Stomach (tissue), 9 donors: ENCODE results near the gene KATNIP. TPM values are rescaled to one million over a fixed set of nuclear protein-coding genes. Genes with fewer than 3 reads are reported as not detected.

Experiments used
- DNase-seq, 2 donors: peaks; one replicate each; pipeline versions ENCODE4 v3.0.0 to v3.0.0-alpha.2; 2013 to 2019
- H3K27ac ChIP-seq, 5 donors: fragments of 200-600 bp in 4 of 5; sonication (generic) in 4 of 5; one replicate each; pipeline ENCODE4 v1.5.1; 2013 to 2019; ENCODE audit warnings: mild to moderate bottlenecking in 1 of 5, moderate library complexity in 1 of 5
- H3K27me3 ChIP-seq, 3 donors: fragments of 200-600 bp; sonication (generic); one replicate each; pipeline ENCODE4 v1.5.1; 2017 to 2019; ENCODE audit warnings: mixed run types in 1 of 3
- H3K36me3 ChIP-seq, 4 donors: fragments of 200-600 bp; sonication (generic); 1 replicate in 3 of 4; 2 replicates in 1 of 4; pipeline ENCODE4 v1.5.1; 2016 to 2019
- H3K4me1 ChIP-seq, 4 donors: fragments of 200-600 bp; sonication (generic); one replicate each; pipeline ENCODE4 v1.5.1; 2016 to 2019
- H3K4me3 ChIP-seq, 4 donors: fragments of 200-600 bp; sonication (generic) in 3 of 4; one replicate each; pipeline ENCODE4 v1.5.1; 2016 to 2019; ENCODE audit warnings: mild to moderate bottlenecking in 1 of 4
- H3K9me3 ChIP-seq, 4 donors: fragments of 200-600 bp; sonication (generic); one replicate each; pipeline ENCODE4 v1.5.1; 2016 to 2019
- CTCF ChIP-seq, 7 experiments: fragments of 450-650 bp in 4 of 7; fragments of 200-600 bp in 3 of 7; sonication (generic) in 3 of 7; IDR thresholded peaks; one replicate each; pipeline ENCODE4 v1.5.1; 2016 to 2019; ENCODE audit warnings: antibody characterized with exemption in 7 of 7, control low read depth in 2 of 7, mild to moderate bottlenecking in 1 of 7
- EP300 ChIP-seq: sonication (generic); formaldehyde crosslinking; IDR thresholded peaks from one replicate; pipeline ENCODE4 v1.6.1; 2017; ENCODE audit warnings: antibody characterized with exemption
- POLR2A ChIP-seq, 4 donors: fragments of 450-650 bp; IDR thresholded peaks; one replicate each; pipeline ENCODE4 v1.6.1; 2016; ENCODE audit warnings: antibody characterized with exemption in 4 of 4, control low read depth in 2 of 4, mild to moderate bottlenecking in 1 of 4, moderate library complexity in 1 of 4
- POLR2AphosphoS5 ChIP-seq, 3 donors: sonication (generic); formaldehyde crosslinking; IDR thresholded peaks; one replicate each; pipeline ENCODE4 v1.6.1; 2016; ENCODE audit warnings: antibody characterized with exemption in 3 of 3
- WGBS, 5 donors: extraction: QIAGEN DNeasy Blood & Tissue Kit in 3 of 5; methylation state at CpG; one replicate each; pipeline versions ENCODE4 v1.1.5 to v1.1.7; 2013 to 2018; 5-methylcytosine and 5-hydroxymethylcytosine counted together
- intact Hi-C: fragments of 100-400 bp; cut with DNase I; formaldehyde crosslinking; loops from one replicate; pipeline ENCODE4 v1.15.1; 2023; ENCODE audit warnings: low total_unique reads
- polyA plus RNA-seq, 3 donors: library from polyadenylated mRNA; stranded (reverse); fragments of 200-250 nt; gene quantifications; one replicate each; pipeline ENCODE4 v1.2.3, GENCODE V29; 2013
- total RNA-seq, 5 donors: library from RNA; depleted of rRNA; stranded (reverse); fragments of >200 nt; gene quantifications; one replicate each; pipeline versions ENCODE4 v1.1.0 to v1.2.3, GENCODE V29; 2014 to 2016
- donor health status: healthy with polysubstance abuse.
- donor health status: Bipolar disorder and iron deficiency.
- donor health status: healthy.

Gene KATNIP
- total and polyA plus RNA-seq, 8 donors, result 2.6 to 52.7 (median 34.4) TPM

DNA sequence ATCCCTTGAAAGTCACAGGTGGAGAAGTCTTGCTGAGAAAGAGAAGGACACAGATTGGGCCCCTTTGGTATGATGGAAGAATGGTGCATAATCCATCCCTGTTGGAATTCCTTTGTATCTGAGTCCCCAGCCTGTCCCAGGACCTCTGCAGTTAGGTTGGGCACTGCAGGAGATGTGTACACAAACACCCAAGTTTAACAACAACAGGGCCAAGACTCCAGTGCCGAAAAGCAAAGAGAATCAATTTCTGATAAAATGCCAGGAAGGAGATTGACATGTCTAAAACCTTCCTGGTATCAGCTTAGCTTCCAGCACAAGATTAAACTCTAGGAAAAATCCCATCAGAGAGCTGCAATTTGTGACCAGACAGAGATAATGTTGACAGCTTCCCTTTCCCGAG, 32.9 kb downstream of the KATNIP start:
- H3K36me3 ChIP-seq, result peaks cover 0 to 44% (median 30%) of the 10 kb centered on the region in 4 donors
- TF ChIP-seq POLR2A (IDR thresholded peaks at IDR 0.05), result no peak
- TF ChIP-seq POLR2AphosphoS5 (IDR thresholded peaks at IDR 0.05), result no peak
- TF ChIP-seq CTCF (IDR thresholded peaks at IDR 0.05), result no peak
- no peak for TF ChIP-seq EP300
- H3K4me1 ChIP-seq, result peaks cover 0 to 16% (median 10%) of the 10 kb centered on the region in 4 donors
- H3K4me3 ChIP-seq, result no peak overlapping the region
- intact Hi-C loops, result no loop called here
- no peak overlapping the region for H3K27ac ChIP-seq
- H3K9me3 ChIP-seq, result no peaks in the 10 kb centered on the region
- no peak for DNase-seq
- WGBS, 5 donors, result 17 to 47% (median 26%) methylated on average over 2 of the region's 2 CpGs
- H3K27me3 ChIP-seq, result no peaks in the 10 kb centered on the region

GRCh38 chr16:27583634-27584033, 33.7 kb downstream of the KATNIP start:
- no peak for TF ChIP-seq CTCF (IDR thresholded peaks at IDR 0.05)
- no peak for TF ChIP-seq POLR2A (IDR thresholded peaks at IDR 0.05)
- TF ChIP-seq EP300, result no peak
- no peak for TF ChIP-seq POLR2AphosphoS5 (IDR thresholded peaks at IDR 0.05)
- intact Hi-C loops, result no loop called here
- H3K9me3 ChIP-seq, result no peaks in the 10 kb centered on the region
- 94 to 100% (median 100%) methylated on average over 1 of the region's 1 CpG for WGBS, 5 donors
- no peak overlapping the region for H3K4me3 ChIP-seq
- H3K27me3 ChIP-seq, result no peaks in the 10 kb centered on the region
- H3K36me3 ChIP-seq, result peaks cover 0 to 44% (median 30%) of the 10 kb centered on the region in 4 donors
- DNase-seq, result no peak
- H3K27ac ChIP-seq, result no peak overlapping the region
- H3K4me1 ChIP-seq, result peaks cover 0 to 9% (median 4%) of the 10 kb centered on the region in 4 donors

DNA sequence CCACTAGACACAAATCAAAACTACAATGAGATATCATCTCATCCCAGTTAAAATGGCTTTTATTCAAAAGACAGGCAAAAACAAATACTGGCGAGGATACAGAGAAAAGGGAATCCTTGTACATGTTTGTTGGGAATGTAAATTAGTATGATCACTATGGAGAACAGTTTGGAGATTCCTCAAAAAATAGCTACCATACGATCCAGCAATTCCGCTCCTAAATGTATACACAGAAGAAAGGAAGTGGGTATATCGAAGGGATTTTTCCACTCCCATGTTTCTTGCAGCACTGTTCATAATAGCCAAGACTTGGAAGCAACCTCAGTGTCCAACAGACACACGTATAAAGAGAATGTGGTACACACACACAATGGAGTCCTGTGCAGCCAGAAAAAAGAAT, 35.3 kb downstream of the KATNIP start:
- WGBS, 5 donors, result 94 to 98% (median 97%) methylated on average over 5 of the region's 5 CpGs
- H3K4me1 ChIP-seq, result no peaks in the 10 kb centered on the region
- H3K27me3 ChIP-seq, result no peaks in the 10 kb centered on the region
- peaks cover 0 to 40% (median 25%) of the 10 kb centered on the region in 4 donors for H3K36me3 ChIP-seq
- intact Hi-C loops, result no loop called here
- H3K9me3 ChIP-seq, result peaks cover 0 to 8% (median 0%) of the 10 kb centered on the region in 4 donors
- no peak overlapping the region for H3K4me3 ChIP-seq
- no peak for TF ChIP-seq CTCF (IDR thresholded peaks at IDR 0.05)
- TF ChIP-seq POLR2A (IDR thresholded peaks at IDR 0.05), result no peak
- no peak for TF ChIP-seq EP300
- no peak for TF ChIP-seq POLR2AphosphoS5 (IDR thresholded peaks at IDR 0.05)
- H3K27ac ChIP-seq, result no peak overlapping the region
- DNase-seq, result no peak

GRCh38 chr16:27586711-27587110, 36.8 kb downstream of the KATNIP start:
- Histone ChIP-seq H3K9me3 (peaks cover 0 to 8% (median 0%) of the 10 kb centered on the region in 4 donors), H3K4me3 (no peak overlapping the region), H3K27ac (no peak overlapping the region), H3K36me3 (peaks cover 0 to 42% (median 22%) of the 10 kb centered on the region in 4 donors), H3K27me3 (no peaks in the 10 kb centered on the region), H3K4me1 (no peaks in the 10 kb centered on the region)
- no peak for TF ChIP-seq EP300
- TF ChIP-seq POLR2AphosphoS5 (IDR thresholded peaks at IDR 0.05), result no peak
- 79 to 89% (median 84%) methylated on average over 8 of the region's 8 CpGs for WGBS, 5 donors
- no peak for DNase-seq
- intact Hi-C loops, result no loop called here

GRCh38 chr16:27588057-27588456, 38.1 kb downstream of the KATNIP start:
- intact Hi-C loops, result no loop called here
- WGBS, 5 donors, result 93 to 98% (median 94%) methylated on average over 3 of the region's 3 CpGs

More at GRCh38 chr16:27588057-27588456, 38.1 kb downstream of the KATNIP start:
- TF ChIP-seq POLR2AphosphoS5 (IDR thresholded peaks at IDR 0.05), result no peak
- no peak for TF ChIP-seq EP300
- TF ChIP-seq CTCF (IDR thresholded peaks at IDR 0.05), result no peak
- TF ChIP-seq POLR2A (IDR thresholded peaks at IDR 0.05), result no peak
- Histone ChIP-seq H3K9me3 (peaks cover 0 to 8% (median 0%) of the 10 kb centered on the region in 4 donors), H3K36me3 (peaks cover 0 to 33% (median 19%) of the 10 kb centered on the region in 4 donors), H3K27ac (no peak overlapping the region), H3K27me3 (no peaks in the 10 kb centered on the region), H3K4me3 (no peak overlapping the region), H3K4me1 (no peaks in the 10 kb centered on the region)
- no peak for DNase-seq
